Gastroesophageal sphincter (tissue), 3 donors: Measurements from ENCODE around the gene HECTD4.

Experiments
- CTCF ChIP-seq, 4 experiments: fragments of 200-600 bp in 2 of 4; fragments of 450-650 bp in 2 of 4; sonication (generic) in 1 of 4; IDR thresholded peaks; one replicate each; pipeline ENCODE4 v1.5.1; 2017 to 2019; ENCODE audit warnings: antibody characterized with exemption in 4 of 4, mild to moderate bottlenecking in 2 of 4, moderate library complexity in 2 of 4
- POLR2A ChIP-seq, 2 donors: fragments of 450-650 bp; IDR thresholded peaks; one replicate each; pipeline ENCODE4 v1.6.1; 2017; ENCODE audit warnings: antibody characterized with exemption in 2 of 2, mild to moderate bottlenecking in 2 of 2, moderate library complexity in 1 of 2
- POLR2AphosphoS5 ChIP-seq: sonication (generic); formaldehyde crosslinking; IDR thresholded peaks from one replicate; pipeline ENCODE4 v1.6.1; 2017; ENCODE audit warnings: antibody characterized with exemption

- no peak for TF ChIP-seq CTCF (IDR thresholded peaks at IDR 0.05)
- no peak for TF ChIP-seq POLR2A (IDR thresholded peaks at IDR 0.05)
- no peak for TF ChIP-seq POLR2AphosphoS5
Observed at GRCh38 chr12:112216223-112216622, 166.0 kb downstream of the HECTD4 start.
